ENCODE results near the gene GFOD2.

The GFOD2 gene

DNA sequence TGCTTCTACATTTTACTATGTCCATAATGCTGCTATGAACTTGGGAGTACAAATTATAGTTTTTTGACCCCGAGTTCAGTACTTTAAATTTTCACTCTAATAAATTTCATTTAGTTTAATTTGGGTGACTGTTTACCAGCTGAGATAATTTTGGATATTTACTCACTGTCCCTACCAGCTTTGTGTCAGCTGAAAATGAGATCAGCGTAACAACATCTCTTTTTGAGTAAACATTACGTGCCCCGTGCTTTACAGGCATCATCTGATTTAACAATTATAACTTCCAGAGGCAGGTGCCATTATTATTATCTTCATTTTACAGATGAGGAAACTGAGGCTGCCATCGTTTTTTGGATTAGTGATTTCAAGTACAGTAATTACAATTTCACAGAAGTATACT, 15.0 kb downstream of the GFOD2 start:
- ChIA-PET POLR2A (no interaction called here), CTCF (interaction anchor here (0.9 to 1.0 kb wide), 2 partner anchors 9 to 180 kb away, joined by 3 to 4 read pairs; no protein-coding TSS in a partner anchor)
- no peak for DNase-seq (ENCODE audit: low read depth, low spot score)
- TF ChIP-seq, protein P1, sequence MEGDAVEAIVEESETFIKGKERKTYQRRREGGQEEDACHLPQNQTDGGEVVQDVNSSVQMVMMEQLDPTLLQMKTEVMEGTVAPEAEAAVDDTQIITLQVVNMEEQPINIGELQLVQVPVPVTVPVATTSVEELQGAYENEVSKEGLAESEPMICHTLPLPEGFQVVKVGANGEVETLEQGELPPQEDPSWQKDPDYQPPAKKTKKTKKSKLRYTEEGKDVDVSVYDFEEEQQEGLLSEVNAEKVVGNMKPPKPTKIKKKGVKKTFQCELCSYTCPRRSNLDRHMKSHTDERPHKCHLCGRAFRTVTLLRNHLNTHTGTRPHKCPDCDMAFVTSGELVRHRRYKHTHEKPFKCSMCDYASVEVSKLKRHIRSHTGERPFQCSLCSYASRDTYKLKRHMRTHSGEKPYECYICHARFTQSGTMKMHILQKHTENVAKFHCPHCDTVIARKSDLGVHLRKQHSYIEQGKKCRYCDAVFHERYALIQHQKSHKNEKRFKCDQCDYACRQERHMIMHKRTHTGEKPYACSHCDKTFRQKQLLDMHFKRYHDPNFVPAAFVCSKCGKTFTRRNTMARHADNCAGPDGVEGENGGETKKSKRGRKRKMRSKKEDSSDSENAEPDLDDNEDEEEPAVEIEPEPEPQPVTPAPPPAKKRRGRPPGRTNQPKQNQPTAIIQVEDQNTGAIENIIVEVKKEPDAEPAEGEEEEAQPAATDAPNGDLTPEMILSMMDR (IDR thresholded peaks at IDR 0.05; ENCODE audit: insufficient read depth, low read length, missing control alignments) = no peak
- H3K4me3 ChIP-seq (ENCODE audit: low read depth, low read length) = no peak overlapping the region

DNA sequence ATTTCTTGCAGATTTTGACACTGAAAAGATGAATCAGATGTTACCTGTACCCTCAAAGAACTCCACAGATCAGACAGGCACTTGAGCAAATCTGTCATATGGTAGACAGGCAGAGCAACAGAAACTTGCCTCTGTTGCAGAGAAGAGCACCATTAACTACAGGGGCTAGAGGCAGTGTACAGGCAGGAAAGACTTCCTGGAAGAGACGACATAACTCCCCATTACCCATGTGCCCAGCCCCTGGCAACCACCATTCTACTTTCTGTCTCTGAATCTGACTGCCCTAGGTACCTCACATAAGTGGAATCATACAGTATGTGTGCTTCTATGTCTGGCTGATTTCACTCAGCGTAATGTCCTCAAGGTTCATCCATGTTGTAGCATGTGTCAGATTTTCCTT, 15.5 kb downstream of the GFOD2 start:
- H3K4me3 ChIP-seq (ENCODE audit: low read depth, low read length) = no peak overlapping the region
- TF ChIP-seq, protein P1 (IDR thresholded peaks at IDR 0.05; ENCODE audit: insufficient read depth, low read length, missing control alignments) = no peak
- POLR2A ChIA-PET = no interaction called here
- CTCF ChIA-PET = interaction anchor here (0.9 to 1.0 kb wide), 2 partner anchors 8 to 180 kb away, joined by 3 to 4 read pairs; no protein-coding TSS in a partner anchor
- DNase-seq (ENCODE audit: low read depth, low spot score) = no peak

DNA sequence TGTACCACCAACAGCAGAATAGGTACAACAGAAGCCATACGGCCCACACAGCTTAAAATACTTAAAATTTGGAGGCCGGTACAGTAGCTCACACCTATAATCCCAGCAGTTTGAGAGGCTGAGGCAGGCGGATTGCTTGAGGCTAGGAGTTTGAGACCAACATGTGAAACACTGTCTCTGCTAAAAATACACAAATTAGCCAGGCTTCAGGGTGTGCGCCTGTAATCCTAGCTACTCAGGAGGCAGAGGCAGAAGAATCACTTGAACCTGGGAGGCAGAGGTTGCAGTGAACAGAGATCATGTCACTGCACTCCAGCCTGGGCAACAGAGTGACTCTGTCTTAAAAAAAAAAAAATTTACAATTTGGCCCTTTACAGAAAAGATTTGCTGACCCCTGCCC, 17.0 kb downstream of the GFOD2 start:
- no peak overlapping the region for H3K4me3 ChIP-seq (ENCODE audit: low read depth, low read length)
- DNase-seq (ENCODE audit: low read depth, low spot score) = no peak
- CTCF ChIA-PET = interaction anchor here (1.4 to 1.8 kb wide), 2 partner anchors 114 to 181 kb away, joined by 3 to 5 read pairs; no protein-coding TSS in a partner anchor
- POLR2A ChIA-PET = no interaction called here
- TF ChIP-seq, protein P1 (IDR thresholded peaks at IDR 0.05; ENCODE audit: insufficient read depth, low read length, missing control alignments) = no peak

DNA sequence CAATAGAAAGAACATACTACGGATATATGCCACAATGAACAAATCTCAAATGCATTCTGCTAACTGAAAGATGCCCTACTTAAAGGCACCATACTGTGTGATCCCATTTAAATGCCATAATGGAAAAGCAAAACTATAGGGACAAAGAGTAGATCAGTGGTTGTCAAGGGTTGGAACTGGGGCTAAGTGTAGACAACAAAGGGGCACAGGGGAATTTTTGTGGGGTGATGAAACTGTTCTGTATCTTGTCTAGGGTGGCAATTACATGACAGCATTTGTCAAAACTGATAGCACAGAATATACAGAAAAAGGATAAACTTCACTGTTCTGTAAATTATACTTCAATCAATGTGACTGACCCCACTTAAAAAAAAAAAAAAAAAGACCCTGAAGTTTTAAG, 17.7 kb downstream of the GFOD2 start:
- DNase-seq (ENCODE audit: low read depth, low spot score) = no peak
- ChIA-PET CTCF (interaction anchor here (1.4 to 1.8 kb wide), 2 partner anchors 115 to 180 kb away, joined by 3 to 5 read pairs; no protein-coding TSS in a partner anchor), POLR2A (no interaction called here)
- TF ChIP-seq, protein P1 (IDR thresholded peaks at IDR 0.05; ENCODE audit: insufficient read depth, low read length, missing control alignments) = no peak
- H3K4me3 ChIP-seq (ENCODE audit: low read depth, low read length) = no peak overlapping the region

DNA sequence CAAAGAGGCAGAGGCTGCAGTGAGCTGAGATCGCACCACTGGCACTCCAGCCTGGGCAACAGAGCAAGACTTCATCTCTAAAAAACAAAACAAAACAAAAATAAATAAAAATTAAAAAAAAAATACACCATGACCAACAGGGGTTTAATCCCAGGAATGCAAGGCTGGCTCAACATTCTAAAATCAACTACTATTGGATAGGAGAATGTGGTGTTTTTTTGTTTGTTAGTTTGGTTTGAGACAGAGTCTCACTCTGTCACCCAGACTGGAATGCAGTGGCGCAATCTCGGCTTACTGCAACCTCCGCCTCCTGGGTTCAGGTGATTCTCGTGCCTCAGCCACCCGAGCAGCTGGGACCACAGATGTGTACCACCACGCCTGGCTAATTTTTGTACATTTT, 19.9 kb downstream of the GFOD2 start:
- POLR2A ChIA-PET = no interaction called here
- CTCF ChIA-PET = no interaction called here

DNA sequence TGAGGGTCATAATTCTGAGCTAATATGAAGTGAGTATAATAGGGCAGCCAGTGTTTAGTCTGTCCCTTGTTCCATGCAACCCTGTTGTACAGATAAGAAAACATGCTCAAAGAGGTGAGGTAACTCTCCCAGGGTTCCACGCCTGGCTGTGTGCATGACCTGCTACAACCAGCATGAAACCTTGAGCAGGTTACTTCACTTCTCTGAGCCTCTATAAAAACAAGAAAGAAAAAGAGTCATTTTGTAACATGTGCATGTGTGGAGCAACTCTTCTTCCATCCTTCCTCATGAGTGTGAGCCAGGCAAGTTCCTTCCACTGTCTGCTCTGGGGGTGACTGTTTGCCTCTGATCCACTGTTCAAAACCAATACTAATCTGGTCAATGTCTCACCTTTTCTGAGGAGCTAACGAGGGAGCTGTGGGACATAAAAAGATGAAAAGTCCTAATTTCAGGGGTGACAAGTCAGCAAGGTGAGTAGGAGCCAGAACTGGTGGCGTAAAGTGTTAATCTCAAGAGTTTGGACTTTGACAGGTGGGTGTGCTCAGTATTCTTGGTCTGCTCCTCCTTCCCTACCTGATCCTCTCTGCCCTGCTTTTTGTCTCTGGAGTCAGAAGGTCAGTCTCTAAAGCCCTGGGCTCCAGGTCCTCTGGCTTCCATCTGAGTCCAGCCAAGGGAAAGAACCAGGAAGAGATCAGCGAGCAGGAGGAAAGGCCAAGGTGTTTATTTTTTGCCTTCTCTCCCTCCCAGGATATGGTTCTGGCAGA, 21.5 kb downstream of the GFOD2 start:
- CTCF ChIA-PET = no interaction called here

More for the DNA sequence above, 19.9 kb downstream of the GFOD2 start:
- DNase-seq (ENCODE audit: low read depth, low spot score) = no peak
- no peak overlapping the region for H3K4me3 ChIP-seq (ENCODE audit: low read depth, low read length)
- TF ChIP-seq, protein P1 (IDR thresholded peaks at IDR 0.05; ENCODE audit: insufficient read depth, low read length, missing control alignments) = no peak

More for the DNA sequence above, 21.5 kb downstream of the GFOD2 start:
- no peak overlapping the region for H3K4me3 ChIP-seq (ENCODE audit: low read depth, low read length)
- TF ChIP-seq, protein P1 (IDR thresholded peaks at IDR 0.05; ENCODE audit: insufficient read depth, low read length, missing control alignments) = no peak
- no peak for DNase-seq (ENCODE audit: low read depth, low spot score)
- POLR2A ChIA-PET = no interaction called here
